HAP-1 (cell line): ENCODE measurements around the gene NDUFB4.
"Not testable (repeated sequence)": the region's sequence is repeated elsewhere in the genome, so short reads cannot be mapped to it uniquely, and the experiment has no call there.

Source experiments
- DNase-seq, 2 experiments: peaks; one replicate each; pipeline ENCODE4 v3.0.0-alpha.2; 2016 to 2020; ENCODE audit warnings: low spot score in 2 of 2
- H3K27me3 ChIP-seq: fragments of 250-450 bp; sonication (Bioruptor Pico); 2 replicates; pipeline ENCODE4 v1.5.1; 2020; ENCODE audit warnings: low read depth, mild to moderate bottlenecking, moderate library complexity
- H3K36me3 ChIP-seq: fragments of 250-450 bp; sonication (Bioruptor Pico); replicated peaks from 2 replicates; pipeline ENCODE4 v1.5.1; 2020; ENCODE audit warnings: mild to moderate bottlenecking
- H3K4me1 ChIP-seq: fragments of 250-450 bp; sonication (Bioruptor Pico); 2 replicates; pipeline ENCODE4 v1.5.1; 2020; ENCODE audit warnings: mild to moderate bottlenecking
- H3K4me3 ChIP-seq: fragments of 250-450 bp; sonication (Bioruptor Pico); 2 replicates; pipeline ENCODE4 v1.5.1; 2020; ENCODE audit warnings: mild to moderate bottlenecking, moderate library complexity
- H3K9me3 ChIP-seq: fragments of 250-450 bp; sonication (Bioruptor Pico); 2 replicates; pipeline ENCODE4 v1.5.1; 2020; ENCODE audit warnings: mild to moderate bottlenecking, moderate library complexity
- in situ Hi-C: fragments of 300-500 bp; cut with MboI; formaldehyde crosslinking; loops from 3 replicates; pipeline ENCODE4 v1.14.3; 2020; ENCODE audit warnings: low sequenced_read_pairs, inconsistent platforms, mixed read lengths

NDUFB4 gene

DNA sequence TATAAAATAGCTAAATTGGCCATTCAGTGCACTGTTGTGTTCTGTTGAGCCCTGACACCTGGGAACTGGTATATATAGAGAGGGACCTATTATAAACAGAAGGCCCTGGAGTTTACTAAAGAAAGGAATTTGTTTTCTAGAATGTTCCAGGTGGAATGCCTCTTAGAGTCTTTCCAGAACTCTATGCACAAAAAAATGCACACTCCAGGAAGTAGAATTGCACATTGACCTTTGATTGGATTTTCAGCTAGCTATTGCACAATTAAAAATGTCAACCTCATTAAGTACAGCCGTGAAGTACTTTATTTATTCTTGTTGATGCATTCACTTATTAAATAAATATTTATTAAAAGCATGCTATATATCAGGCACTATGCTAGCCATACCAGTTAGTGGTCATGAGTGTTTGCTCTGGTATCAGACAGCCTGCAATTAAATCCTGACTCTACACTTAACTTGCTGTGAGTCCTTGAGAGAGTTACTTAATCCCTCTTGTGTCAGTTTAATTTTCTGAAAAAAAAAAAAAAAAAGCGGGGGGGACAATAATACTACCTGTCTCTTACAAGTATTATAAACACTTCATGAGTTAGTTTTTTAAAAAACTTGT, 40.8 kb downstream of the NDUFB4 start:
- in situ Hi-C loops, result no loop called here
- H3K27me3 ChIP-seq, result no peaks in the 10 kb centered on the region
- H3K9me3 ChIP-seq, result no peaks in the 10 kb centered on the region
- no peak for DNase-seq
- H3K36me3 ChIP-seq, result no peaks in the 10 kb centered on the region
- no peak overlapping the region for H3K4me3 ChIP-seq
- no peaks in the 10 kb centered on the region for H3K4me1 ChIP-seq

- in situ Hi-C loops, result no loop called here
- no peaks in the 10 kb centered on the region for H3K36me3 ChIP-seq
- no peak overlapping the region for H3K4me3 ChIP-seq
- no peaks in the 10 kb centered on the region for H3K9me3 ChIP-seq
- no peaks in the 10 kb centered on the region for H3K27me3 ChIP-seq
- no peak for DNase-seq
- no peaks in the 10 kb centered on the region for H3K4me1 ChIP-seq
Measured at GRCh38 chr3:120637851-120638559, 41.9 kb downstream of the NDUFB4 start.

- DNase-seq, H3K4me1 ChIP-seq, H3K9me3 ChIP-seq, H3K4me3 ChIP-seq, in situ Hi-C loops, H3K36me3 ChIP-seq, H3K27me3 ChIP-seq: not testable (repeated sequence)
Measured at GRCh38 chr3:120638820-120639219, 42.7 kb downstream of the NDUFB4 start.

GRCh38 chr3:120640231-120640630, 44.1 kb downstream of the NDUFB4 start:
- no peaks in the 10 kb centered on the region for H3K27me3 ChIP-seq
- no peak overlapping the region for H3K4me3 ChIP-seq
- no peaks in the 10 kb centered on the region for H3K36me3 ChIP-seq
- in situ Hi-C loops, result no loop called here
- H3K9me3 ChIP-seq, result no peaks in the 10 kb centered on the region
- DNase-seq, result peak in 1 of 2 experiments; percentile 16
- H3K4me1 ChIP-seq, result no peaks in the 10 kb centered on the region

- in situ Hi-C loops, result no loop called here
- Histone ChIP-seq H3K9me3 (no peaks in the 10 kb centered on the region), H3K4me3 (no peak overlapping the region), H3K36me3 (no peaks in the 10 kb centered on the region), H3K27me3 (no peaks in the 10 kb centered on the region), H3K4me1 (peaks cover 3% of the 10 kb centered on the region; the same call in 1 of the 2 replicates)
- no peak for DNase-seq
Measured at GRCh38 chr3:120641696-120642246, 45.6 kb downstream of the NDUFB4 start.

DNA sequence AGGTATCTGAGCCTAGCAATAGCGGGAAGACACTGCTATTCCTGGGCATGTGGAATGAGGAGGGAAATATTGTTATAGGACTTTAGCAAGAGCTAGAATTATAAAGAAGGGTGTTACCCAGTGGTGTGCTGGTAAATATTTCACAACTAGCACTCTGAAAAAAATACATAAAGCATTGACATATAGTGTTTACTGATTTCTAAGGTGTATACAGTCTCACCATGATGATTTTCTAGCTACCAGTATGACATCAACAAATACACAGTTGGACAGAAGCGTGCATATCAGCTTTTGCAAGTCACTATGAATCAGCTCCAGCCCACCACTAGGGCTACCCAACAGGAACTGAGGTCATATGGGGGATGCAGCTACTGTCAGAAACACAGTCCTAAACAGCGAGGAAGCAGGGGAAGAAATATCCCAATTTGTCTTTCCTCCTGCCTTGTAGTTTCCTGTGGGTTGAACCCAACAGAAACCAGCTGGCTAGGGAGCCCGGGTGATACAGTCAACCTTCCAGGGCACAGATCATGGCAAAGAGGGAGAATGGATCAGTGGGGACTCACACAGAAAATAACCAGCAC, 46.3 kb downstream of the NDUFB4 start:
- Histone ChIP-seq H3K4me3 (no peak overlapping the region), H3K9me3 (no peaks in the 10 kb centered on the region), H3K27me3 (no peaks in the 10 kb centered on the region), H3K36me3 (no peaks in the 10 kb centered on the region), H3K4me1 (peaks cover 3% of the 10 kb centered on the region; the same call in 1 of the 2 replicates)
- in situ Hi-C loops, result no loop called here
- no peak for DNase-seq

- no peaks in the 10 kb centered on the region for H3K36me3 ChIP-seq
- no peak overlapping the region for H3K4me3 ChIP-seq
- H3K4me1 ChIP-seq, result peaks cover 3% of the 10 kb centered on the region; the same call in 1 of the 2 replicates
- DNase-seq, result no peak
- no peaks in the 10 kb centered on the region for H3K27me3 ChIP-seq
- in situ Hi-C loops, result no loop called here
- H3K9me3 ChIP-seq, result no peaks in the 10 kb centered on the region
Measured at GRCh38 chr3:120645083-120645845, 49.1 kb downstream of the NDUFB4 start.

DNA sequence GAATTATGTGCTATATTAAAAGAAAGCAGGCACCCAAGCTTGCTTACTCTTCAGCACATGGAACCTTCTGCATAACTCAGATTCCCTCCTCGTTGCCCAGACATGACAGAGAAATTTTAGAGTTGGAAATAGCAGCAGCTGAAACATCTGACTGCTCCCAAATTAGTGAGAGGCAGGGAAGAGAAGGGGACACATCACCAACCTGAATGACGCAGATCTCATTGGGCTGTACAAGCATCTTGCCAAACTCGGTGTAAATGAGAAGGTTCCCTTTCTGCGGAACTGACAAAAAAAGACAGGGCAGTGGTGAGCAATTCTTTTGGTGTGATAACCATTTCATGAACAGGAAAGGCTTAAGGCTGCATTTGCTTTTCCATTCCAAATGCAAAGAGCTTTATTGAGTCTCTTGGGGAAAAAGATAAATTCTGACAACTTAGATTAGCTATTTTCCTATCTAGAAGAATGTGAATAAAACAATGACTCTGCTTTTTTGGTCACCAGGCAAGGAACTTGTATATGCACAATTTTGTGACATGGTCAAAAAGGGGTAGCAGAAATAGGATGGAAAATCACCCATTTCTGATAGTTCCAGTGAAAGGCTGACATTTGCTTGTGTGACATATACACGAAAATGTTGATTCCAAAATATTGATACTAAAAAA, 50.8 kb downstream of the NDUFB4 start:
- no peak for DNase-seq
- Histone ChIP-seq H3K4me3 (no peak overlapping the region), H3K4me1 (peaks cover 3% of the 10 kb centered on the region; the same call in 1 of the 2 replicates), H3K36me3 (no peaks in the 10 kb centered on the region), H3K9me3 (no peaks in the 10 kb centered on the region), H3K27me3 (no peaks in the 10 kb centered on the region)
- in situ Hi-C loops, result no loop called here

DNA sequence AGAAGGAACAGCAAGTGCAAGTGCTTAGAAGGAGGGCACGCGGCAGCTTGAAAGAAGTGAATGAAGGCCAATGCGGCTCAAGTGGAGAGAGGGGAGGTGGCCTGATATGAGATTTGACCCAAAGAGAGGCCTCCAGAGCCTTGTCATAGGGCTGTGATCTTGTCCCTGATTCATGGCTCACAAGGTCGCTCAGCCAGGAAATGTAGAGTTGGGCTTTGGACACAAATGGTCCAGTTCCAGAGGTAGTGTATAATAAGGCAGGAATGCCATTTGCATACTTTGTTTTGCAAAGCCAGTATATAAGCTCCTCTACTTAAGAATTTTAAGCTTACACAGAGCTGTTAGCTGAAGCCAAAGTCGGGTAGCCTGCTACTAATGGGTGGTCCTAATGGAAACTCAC, 52.2 kb downstream of the NDUFB4 start:
- H3K36me3 ChIP-seq, result no peaks in the 10 kb centered on the region
- peaks cover 3% of the 10 kb centered on the region; the same call in 1 of the 2 replicates for H3K4me1 ChIP-seq
- H3K9me3 ChIP-seq, result no peaks in the 10 kb centered on the region
- peak in 1 of 2 experiments; percentile 10 for DNase-seq
- H3K4me3 ChIP-seq, result no peak overlapping the region
- H3K27me3 ChIP-seq, result no peaks in the 10 kb centered on the region
- in situ Hi-C loops, result no loop called here

DNA sequence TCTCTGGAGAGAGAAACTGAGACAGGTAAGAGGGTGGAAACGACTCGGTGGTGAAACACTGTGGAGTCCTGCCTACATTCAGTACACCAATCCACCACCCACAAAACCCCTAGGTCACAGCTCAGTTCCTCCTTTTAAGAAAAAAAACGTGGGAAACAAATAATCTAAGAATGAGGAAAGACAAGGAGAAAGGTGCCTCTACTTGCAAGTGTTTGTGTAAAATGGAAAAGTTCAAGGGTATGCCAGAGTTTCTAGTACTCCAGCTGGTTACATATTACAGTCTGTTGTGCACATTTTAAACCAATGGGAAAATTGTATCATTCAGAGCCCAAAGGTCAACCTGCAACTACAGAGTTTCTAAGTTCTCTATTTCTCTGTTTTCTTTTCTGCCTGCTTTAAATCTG, 53.7 kb downstream of the NDUFB4 start:
- Histone ChIP-seq H3K4me3 (no peak overlapping the region), H3K27me3 (no peaks in the 10 kb centered on the region), H3K36me3 (no peaks in the 10 kb centered on the region), H3K4me1 (peaks cover 3% of the 10 kb centered on the region; the same call in 1 of the 2 replicates), H3K9me3 (no peaks in the 10 kb centered on the region)
- in situ Hi-C loops, result no loop called here
- no peak for DNase-seq

DNA sequence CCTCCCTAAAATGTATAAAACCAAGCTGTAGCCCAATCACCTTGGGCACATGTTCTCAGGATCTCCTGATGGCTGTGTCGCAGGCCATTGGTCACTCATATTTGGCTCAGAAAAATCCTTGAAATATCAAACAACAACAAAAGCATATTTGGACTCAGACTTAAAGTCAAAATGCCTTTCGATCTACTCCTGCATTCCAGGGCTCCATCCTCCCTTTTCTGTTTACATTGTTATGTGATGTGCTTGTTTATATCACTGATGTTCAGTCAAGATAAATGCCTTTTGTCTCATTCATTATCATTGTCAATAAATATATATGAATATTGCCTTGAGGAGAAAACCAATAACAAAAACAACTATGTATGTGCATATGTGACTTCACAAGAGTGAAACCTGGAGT, 54.2 kb downstream of the NDUFB4 start:
- H3K4me3 ChIP-seq, result no peak overlapping the region
- DNase-seq, result no peak
- peaks cover 3% of the 10 kb centered on the region; the same call in 1 of the 2 replicates for H3K4me1 ChIP-seq
- in situ Hi-C loops, result no loop called here
- no peaks in the 10 kb centered on the region for H3K36me3 ChIP-seq
- H3K27me3 ChIP-seq, result no peaks in the 10 kb centered on the region
- no peaks in the 10 kb centered on the region for H3K9me3 ChIP-seq
